NCI-H1105 treated with DMSO at 0.1 percent for 48 hours (cell line): ENCODE results near the gene SLC24A4.

Experiments
- DNase-seq: peaks from one replicate; lab custom pipeline; 2025; lab: John Stamatoyannopoulos, UW

The SLC24A4 gene

DNA sequence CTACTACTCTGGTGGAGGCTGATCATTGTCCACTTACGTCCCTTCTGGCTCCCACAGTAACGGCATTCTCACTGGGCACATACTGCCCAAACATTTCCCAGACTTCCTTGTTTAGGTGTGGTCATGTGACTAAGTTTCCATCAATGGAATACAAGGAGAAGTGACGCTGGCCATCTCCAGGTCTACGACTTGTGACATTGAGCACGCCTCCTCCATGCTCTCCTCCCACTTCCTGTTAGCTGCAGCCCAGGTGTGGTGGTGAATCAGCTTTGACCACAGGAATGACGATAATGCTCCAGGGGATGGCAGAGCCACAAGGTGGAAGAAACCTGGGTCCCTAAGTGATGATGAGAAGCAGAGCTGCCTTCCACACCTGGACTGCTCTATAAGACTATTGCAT, 6.0 kb upstream of the SLC24A4 start:
- no peak for DNase-seq

DNA sequence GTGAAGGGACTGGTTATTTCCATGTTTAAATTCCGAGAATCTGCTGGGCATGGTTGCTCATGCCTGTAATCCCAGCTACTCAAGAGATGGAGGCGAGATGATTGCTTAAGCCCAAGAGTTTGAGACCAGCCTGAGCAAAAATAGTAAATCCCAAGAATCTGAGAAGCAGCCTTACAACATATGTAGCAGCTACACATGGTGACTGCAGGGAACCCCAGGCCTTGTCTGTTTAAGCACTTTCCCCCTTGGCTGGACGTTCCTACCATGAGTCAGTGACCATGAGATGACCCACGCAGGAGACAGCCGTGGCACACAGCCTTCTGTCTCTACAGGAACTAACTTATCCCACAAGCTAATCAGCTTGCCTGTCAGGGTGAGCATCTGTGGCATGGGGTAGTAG, 5.5 kb upstream of the SLC24A4 start:
- DNase-seq: no peak

DNA sequence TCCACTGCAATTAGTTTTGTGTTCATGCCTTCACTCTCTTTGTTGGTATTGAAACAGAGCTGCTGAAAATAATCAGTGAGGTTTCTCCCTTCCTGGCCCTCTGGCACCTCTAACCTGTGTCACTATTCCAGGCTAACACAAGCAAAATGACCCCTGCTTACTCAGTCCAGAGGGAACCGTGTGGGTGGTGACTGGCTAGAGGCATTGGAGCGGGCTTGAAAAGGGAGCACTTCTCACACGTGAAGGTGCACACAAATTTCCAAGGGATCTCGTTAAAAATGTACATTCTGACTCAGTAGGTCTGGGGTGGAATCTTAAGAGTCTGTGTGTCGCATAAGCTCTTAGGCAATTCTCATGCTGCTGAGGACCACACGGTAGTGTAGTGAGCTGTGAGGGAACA, 1.3 kb upstream of the SLC24A4 start:
- DNase-seq: no peak

- DNase-seq: no peak
Measured at GRCh38 chr14:92322516-92322915, 449 bp upstream of the SLC24A4 start.

DNA sequence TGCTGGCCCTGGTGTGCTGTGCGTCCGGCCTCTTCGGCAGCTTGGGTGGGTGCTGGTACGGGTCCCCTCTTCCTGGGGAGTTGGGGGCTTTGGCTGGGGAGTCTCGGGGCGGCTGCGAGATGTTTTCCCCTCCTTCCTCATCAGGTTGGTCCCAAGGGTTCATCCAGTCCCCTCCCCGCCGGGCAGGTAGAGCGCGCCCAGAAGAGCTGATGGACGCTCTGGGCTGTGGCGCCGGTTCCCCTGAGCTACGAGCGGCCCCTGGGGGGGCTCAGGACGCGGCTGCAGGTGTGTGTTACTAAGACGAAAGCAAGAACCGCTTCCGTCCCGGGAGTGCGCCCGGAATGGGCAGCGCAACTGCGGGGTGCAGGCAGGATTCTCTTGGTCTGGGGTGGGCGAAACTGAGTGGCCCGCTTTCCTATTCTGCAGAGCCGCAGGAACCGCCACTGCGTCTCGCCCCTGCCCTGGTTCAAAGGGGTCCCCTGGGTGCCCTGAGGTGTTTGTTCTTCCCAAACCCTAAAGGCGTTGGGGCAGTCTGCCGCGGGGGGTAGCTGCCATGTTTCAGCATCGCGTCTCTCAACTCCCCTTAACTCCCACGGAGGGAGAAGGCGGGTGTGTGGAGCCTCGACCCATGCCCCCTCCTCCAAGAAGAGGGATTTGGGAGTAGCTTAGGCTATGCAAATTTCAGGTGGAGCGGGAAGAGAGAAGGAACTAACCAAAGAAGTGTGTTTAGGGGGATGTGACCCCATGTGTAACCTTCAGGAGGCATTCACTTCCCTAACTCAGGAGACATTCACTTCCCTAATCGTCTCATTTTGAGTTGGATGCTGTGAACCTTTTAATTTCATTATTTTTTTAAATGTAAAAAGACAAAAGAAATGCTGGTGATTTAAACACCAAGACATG, 1.2 kb downstream of the SLC24A4 start:
- DNase-seq: no peak

DNA sequence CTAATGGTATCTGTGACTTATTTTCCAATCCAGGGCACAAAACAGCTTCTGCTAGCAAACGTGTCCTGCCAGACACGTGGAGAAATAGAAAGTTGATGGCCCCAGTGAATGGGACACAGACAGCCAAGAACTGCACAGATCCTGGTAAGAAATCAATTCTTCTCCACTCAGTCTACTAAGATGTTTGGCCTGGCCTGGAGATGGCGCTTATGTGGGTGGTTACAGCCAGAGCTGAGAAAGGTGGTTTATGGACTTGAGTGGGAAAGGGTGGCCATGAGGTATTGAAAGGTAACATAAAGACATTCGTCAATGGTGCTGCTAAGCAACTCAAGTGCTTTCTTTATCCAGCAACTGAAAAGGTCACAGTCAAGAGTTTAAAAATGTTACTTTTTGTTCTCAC, 2.9 kb downstream of the SLC24A4 start:
- DNase-seq: no peak

- no peak for DNase-seq
Measured at GRCh38 chr14:92328664-92329255, 5.8 kb downstream of the SLC24A4 start.

- no peak for DNase-seq
Measured at GRCh38 chr14:92334050-92334449, 11.1 kb downstream of the SLC24A4 start.

DNA sequence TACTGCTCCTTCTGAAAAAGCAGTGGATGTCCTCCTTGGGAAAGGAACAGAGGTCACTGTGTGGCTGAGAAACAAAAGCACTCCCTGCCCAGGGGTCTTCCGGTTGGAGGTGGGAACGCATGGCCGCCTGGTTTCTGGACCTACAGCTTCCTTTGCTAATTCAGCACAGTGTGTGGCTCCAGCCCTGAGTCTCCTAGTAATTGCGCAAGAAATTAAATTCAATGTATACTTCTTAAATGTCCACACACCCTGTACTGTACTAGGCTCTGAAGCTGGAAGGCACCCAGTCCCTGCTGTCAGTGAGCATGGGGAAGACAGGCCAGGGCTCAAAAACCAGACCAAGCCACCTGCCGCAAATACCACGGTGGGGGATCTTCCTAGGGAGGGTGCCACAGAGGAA, 13.4 kb downstream of the SLC24A4 start:
- DNase-seq: no peak

GRCh38 chr14:92339426-92339825, 16.5 kb downstream of the SLC24A4 start:
- no peak for DNase-seq

GRCh38 chr14:92340071-92340470, 17.1 kb downstream of the SLC24A4 start:
- no peak for DNase-seq

DNA sequence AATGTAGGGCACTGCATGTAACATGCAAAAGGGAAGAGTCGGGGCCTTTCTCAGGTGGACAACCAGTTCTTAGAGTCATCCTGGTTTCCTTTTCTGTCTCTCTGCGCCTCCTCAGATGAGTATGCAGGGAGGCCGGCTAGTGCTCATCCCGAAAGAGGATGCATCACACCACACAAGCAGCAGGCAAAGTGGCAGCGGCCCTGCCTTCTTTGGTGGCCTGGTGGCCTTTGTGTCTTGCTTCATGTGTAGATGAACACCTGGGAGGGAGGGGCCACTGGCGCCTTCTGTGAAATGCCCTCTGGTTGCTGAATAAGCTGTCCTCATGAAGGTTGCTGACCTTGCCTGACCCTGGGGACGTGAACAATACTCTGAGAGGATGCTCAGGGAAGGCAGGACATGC, 18.0 kb downstream of the SLC24A4 start:
- DNase-seq: no peak

DNA sequence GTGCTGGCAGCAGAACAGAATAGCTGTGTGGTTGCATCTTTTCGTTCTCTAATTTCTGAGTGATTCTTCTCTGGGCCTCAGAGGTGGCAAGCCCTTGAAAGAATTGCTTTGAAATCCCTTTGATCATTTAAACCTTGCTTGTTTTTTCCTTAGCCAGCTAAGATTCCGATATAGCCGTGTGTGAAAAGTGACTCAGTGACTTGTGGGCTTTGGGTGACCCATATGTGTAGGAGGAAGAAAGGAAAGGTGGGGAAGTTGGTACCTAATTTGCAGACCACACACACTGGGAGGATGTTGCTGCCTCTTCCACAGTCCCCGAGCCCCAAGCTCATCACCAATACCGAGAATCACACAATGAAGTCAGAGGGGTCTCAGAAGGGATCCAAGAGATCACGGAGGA, 18.8 kb downstream of the SLC24A4 start:
- no peak for DNase-seq

DNA sequence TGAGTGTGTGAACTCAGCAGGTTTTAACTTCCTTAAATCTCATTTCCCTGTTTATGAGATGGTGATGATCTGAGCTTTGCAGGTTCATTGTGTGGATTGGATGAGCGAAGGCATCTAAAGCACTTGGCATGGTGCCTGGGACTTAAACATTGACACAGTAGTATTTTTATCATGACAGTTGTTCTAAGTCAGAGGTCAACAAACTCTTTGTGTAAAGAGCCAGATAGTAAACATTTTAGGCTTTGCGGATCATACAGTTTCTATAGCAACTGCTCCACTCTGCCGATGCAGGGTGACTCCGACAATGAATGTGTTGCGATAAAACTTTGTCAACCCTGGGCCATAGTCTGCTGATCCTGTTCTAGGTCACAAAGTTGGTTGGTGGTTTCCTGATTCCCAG, 25.2 kb downstream of the SLC24A4 start:
- peak; percentile 66 for DNase-seq

- no peak for DNase-seq
Measured at GRCh38 chr14:92351750-92352149, 28.8 kb downstream of the SLC24A4 start.

- peak; percentile 11 for DNase-seq
Measured at GRCh38 chr14:92352158-92352985, 29.4 kb downstream of the SLC24A4 start.

DNA sequence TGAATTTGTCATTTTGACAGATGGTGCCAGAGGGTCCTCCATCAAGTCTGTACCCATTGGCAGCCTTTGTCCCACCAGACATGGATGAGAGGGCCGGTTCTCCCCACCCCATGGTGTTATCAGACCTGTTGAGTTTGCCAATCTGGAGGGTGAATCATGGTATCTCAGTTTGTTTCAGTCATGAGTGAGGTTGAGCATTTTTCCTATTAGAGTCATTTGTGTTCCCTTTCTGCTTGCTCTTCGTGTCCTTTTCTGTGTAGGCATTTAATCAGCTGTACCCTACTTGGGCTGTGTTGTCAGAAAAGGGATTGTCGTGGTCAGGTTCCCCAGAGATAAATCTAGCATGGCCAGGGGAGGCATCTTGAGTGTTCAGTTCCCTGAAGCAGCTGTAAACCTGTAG, 30.5 kb downstream of the SLC24A4 start:
- no peak for DNase-seq

DNA sequence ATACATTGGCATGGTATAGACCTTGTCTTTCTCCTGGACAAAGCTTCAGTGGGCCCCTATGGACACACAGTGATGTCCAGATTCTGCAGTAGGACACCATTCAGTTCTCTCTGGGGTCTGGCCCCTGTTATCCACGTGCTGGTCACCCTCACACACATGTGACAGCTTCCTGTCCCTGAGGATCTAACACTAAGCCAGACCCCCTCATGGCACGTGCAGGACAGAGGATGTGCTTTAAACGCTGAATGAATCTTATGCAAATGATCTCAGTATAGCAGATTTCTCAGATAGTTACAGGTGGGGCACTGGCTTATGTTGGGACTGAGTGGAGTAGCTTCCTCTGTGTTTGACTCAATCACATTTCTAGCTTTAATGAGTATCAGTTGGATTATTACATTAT, 33.7 kb downstream of the SLC24A4 start:
- DNase-seq: no peak

DNA sequence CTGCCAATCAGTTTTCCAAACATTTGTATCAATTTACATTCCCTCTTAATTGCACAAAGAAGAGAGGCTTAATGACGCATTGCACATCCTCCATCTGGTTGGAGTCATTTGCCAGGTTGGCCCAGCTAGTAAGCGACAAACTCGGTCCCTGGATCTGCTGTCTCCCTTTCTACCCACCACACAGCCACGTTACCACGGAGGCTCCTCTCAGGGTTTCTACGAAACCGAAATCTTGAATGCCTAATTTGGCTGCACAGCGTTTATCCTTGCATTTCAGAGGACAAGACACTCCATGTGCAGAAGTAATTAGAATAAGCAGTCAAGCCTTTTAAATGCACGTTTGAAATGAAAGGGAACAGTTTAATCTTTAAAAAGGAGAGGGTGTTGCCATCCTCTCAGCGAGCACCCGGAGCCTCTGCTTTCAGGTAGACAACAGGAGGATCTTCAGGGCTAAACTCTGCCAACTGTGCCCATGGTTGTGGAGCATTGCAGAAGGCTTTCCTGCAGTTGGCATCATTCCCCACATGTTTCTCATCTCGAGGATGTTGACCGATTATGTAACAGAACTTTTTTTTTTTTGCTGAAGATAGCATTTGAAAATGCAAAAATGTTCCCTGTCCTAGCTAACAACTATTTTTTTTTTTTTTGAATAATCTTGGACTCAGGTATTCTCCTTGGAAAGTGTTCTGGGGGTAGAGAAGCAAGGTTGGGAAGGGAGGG, 37.8 kb downstream of the SLC24A4 start:
- DNase-seq: no peak

- DNase-seq: peak; percentile 61
Measured at GRCh38 chr14:92362781-92363235, 39.8 kb downstream of the SLC24A4 start.

- no peak for DNase-seq
Measured at GRCh38 chr14:92366237-92366636, 43.3 kb downstream of the SLC24A4 start.

DNA sequence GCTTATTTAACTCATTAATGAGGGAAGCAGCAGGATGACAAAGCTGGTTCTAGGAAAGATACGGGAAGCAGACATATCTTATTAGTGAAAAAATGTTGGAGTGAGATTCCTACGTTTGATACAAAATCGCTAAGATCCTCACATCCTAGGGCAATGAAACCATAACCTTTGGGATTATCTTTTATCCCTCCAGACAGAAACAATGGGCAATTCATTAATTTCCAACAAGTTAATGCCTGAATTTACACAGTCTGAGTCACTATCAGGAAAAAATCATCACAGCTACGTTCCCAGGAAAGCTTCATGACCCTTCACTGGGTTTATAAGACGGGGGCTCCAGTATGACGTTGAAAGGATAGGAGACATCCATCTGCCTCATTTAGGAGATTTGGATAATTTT, 45.0 kb downstream of the SLC24A4 start:
- no peak for DNase-seq
